ENCODE data around the gene TMEM39A. TPM values are rescaled to one million over a fixed set of nuclear protein-coding genes. Genes with fewer than 3 reads are reported as not detected.

TMEM39A gene
- total RNA-seq, 1 experiment from 2014 or later, result 46.8 TPM

DNA sequence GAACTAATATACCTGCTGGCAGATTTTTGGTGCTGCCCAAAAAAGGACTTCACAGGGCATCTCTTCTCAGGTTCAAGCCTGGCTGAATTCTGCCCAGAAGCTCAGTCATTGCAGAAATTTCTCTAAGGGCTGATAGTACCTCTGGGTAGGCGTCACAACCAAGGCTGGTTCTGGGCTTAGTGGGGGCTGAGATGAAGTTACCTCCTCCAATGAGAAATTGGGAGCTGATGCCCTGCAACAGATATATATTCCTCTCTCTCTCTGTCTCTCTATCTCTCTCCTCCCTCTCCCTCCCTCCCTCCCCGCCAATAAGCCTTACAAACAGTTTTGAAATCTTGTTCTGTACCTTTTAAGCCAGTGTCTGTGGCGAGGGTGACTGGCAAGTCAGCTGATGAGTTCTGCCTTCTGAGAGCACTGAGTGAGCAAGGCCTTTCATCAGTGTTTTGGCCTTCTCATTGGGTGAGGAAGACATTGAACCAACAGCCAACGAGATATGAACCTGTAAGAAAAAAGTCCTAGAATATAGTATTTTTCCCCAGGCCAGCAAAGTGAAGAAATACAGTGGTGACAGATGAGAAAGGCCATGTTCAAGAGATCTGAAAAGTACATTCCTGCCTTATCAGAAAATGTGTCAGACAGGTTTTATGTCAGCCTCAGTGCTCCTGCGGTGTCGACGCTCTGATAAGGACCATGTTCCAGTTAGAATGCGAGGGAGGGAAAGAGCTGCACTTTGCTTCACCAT lies 45.5 kb downstream of the TMEM39A start:
- no peak for DNase-seq
- no peaks in the 10 kb centered on the region for H3F3A ChIP-seq (ENCODE audit: insufficient read depth, low read depth)
- H3K4me2 ChIP-seq, result no peak overlapping the region
- H2AFZ ChIP-seq, result no peak overlapping the region
- ChIA-PET POLR2A (ENCODE audit: unreplicated experiment) (no interaction called here), CTCF (no interaction called here)
- H3K27ac ChIP-seq, result no peak overlapping the region
- no peaks in the 10 kb centered on the region for H4K20me1 ChIP-seq (ENCODE audit: insufficient read depth)
- BruUV-seq (replicated peaks), result no TSS peak
- no peaks in the 10 kb centered on the region for H3K9me2 ChIP-seq (ENCODE audit: insufficient read depth)
- no peaks in the 10 kb centered on the region for H3K27me3 ChIP-seq (ENCODE audit: insufficient read depth, low read depth)
- H3K4me1 ChIP-seq (replicated peaks; ENCODE audit: insufficient read depth), result no peaks in the 10 kb centered on the region
- no peak overlapping the region for H3K4me3 ChIP-seq
- H3K9me3 ChIP-seq (ENCODE audit: insufficient read depth, low read depth), result no peaks in the 10 kb centered on the region
- intact Hi-C loops (cut with micrococcal nuclease; ENCODE audit: unreplicated experiment), result no loop called here
- TF ChIP-seq, protein P1, sequence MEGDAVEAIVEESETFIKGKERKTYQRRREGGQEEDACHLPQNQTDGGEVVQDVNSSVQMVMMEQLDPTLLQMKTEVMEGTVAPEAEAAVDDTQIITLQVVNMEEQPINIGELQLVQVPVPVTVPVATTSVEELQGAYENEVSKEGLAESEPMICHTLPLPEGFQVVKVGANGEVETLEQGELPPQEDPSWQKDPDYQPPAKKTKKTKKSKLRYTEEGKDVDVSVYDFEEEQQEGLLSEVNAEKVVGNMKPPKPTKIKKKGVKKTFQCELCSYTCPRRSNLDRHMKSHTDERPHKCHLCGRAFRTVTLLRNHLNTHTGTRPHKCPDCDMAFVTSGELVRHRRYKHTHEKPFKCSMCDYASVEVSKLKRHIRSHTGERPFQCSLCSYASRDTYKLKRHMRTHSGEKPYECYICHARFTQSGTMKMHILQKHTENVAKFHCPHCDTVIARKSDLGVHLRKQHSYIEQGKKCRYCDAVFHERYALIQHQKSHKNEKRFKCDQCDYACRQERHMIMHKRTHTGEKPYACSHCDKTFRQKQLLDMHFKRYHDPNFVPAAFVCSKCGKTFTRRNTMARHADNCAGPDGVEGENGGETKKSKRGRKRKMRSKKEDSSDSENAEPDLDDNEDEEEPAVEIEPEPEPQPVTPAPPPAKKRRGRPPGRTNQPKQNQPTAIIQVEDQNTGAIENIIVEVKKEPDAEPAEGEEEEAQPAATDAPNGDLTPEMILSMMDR (conservative IDR thresholded peaks at IDR 0.05), result no peak
- TF ChIP-seq EZH2 (IDR thresholded peaks at IDR 0.05; ENCODE audit: low read depth), result no peak
- no peaks in the 10 kb centered on the region for H3K79me2 ChIP-seq (ENCODE audit: low read depth)
- H3K36me3 ChIP-seq (ENCODE audit: low read depth), result no peaks in the 10 kb centered on the region

DNA sequence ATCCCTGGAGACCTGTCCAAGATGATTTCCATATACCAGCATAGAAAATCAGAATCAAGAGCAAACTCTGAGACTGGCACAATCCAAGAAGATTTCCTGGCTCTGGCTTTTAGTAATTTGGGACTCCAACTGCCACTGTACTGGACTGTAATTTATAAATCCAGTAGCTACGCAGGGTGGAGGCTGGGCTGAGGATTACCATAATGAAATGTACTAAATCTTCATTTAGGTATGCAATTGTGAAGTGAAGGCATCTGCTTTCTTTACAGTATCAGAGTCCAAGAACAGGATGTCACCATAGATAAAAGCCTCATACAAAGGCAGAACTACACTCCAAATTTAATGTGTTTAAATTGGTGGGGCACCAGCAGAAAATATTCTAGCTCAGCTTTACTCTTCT lies 46.5 kb downstream of the TMEM39A start:
- no peak for DNase-seq
- H3K4me1 ChIP-seq (replicated peaks; ENCODE audit: insufficient read depth), result no peaks in the 10 kb centered on the region
- H3F3A ChIP-seq (ENCODE audit: insufficient read depth, low read depth), result no peaks in the 10 kb centered on the region
- H3K79me2 ChIP-seq (ENCODE audit: low read depth), result no peaks in the 10 kb centered on the region
- TF ChIP-seq, protein P1 (conservative IDR thresholded peaks at IDR 0.05), result no peak
- TF ChIP-seq EZH2 (IDR thresholded peaks at IDR 0.05; ENCODE audit: low read depth), result no peak
- H3K9me3 ChIP-seq (ENCODE audit: insufficient read depth, low read depth), result no peaks in the 10 kb centered on the region
- no peak overlapping the region for H2AFZ ChIP-seq
- intact Hi-C loops (cut with micrococcal nuclease; ENCODE audit: unreplicated experiment), result no loop called here
- CTCF ChIA-PET, result no interaction called here
- H4K20me1 ChIP-seq (ENCODE audit: insufficient read depth), result no peaks in the 10 kb centered on the region
- no peak overlapping the region for H3K27ac ChIP-seq
- no peak overlapping the region for H3K4me2 ChIP-seq
- H3K9me2 ChIP-seq (ENCODE audit: insufficient read depth), result no peaks in the 10 kb centered on the region
- POLR2A ChIA-PET (ENCODE audit: unreplicated experiment), result no interaction called here
- no peaks in the 10 kb centered on the region for H3K27me3 ChIP-seq (ENCODE audit: insufficient read depth, low read depth)
- H3K36me3 ChIP-seq (ENCODE audit: low read depth), result no peaks in the 10 kb centered on the region
- BruUV-seq (replicated peaks), result no TSS peak
- H3K4me3 ChIP-seq, result no peak overlapping the region

DNA sequence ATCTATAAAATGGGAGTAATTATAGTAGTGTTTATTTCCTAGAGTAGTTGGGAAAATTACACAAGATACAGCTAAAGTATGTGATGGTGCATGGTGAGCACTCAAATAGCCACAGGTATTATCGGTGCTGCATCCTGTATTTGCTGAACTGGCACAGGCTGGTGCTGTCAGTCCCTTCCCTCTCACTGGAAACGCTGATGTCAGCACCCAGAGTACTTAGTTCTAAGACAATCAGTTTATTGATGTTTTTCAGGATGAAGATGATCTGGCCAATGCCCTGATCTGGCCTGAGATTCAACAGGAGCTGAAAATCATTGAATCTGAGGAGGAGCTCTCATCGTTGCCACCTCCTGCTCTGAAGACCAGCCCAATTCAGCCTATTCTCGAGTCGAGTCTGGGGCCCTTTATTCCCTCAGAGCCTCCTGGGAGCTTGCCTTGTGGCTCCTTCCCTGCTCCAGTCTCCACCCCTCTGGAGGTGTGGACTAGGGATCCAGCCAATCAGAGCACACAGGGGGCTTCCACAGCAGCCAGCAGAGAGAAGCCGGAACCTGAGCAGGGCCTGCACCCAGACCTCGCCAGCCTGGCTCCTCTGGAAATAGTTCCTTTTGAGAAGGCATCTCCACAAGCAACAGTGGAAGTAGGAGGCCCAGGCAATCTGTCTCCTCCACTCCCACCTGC lies 49.7 kb downstream of the TMEM39A start:
- BruUV-seq (replicated peaks), result no TSS peak
- Histone ChIP-seq H3K27me3 (ENCODE audit: insufficient read depth, low read depth) (no peaks in the 10 kb centered on the region), H3K4me2 (no peak overlapping the region), H3K27ac (no peak overlapping the region), H3K4me1 (replicated peaks; ENCODE audit: insufficient read depth) (no peaks in the 10 kb centered on the region), H3F3A (ENCODE audit: insufficient read depth, low read depth) (no peaks in the 10 kb centered on the region), H3K4me3 (no peak overlapping the region), H3K9me2 (ENCODE audit: insufficient read depth) (no peaks in the 10 kb centered on the region), H3K79me2 (ENCODE audit: low read depth) (no peaks in the 10 kb centered on the region), H3K9me3 (ENCODE audit: insufficient read depth, low read depth) (no peaks in the 10 kb centered on the region), H3K36me3 (ENCODE audit: low read depth) (no peaks in the 10 kb centered on the region), H2AFZ (no peak overlapping the region), H4K20me1 (ENCODE audit: insufficient read depth) (no peaks in the 10 kb centered on the region)
- DNase-seq, result no peak
- ChIA-PET CTCF (interaction anchor here (0.6 kb wide), 1 partner anchor 22 kb away, joined by 6 read pairs; no protein-coding TSS in a partner anchor), POLR2A (ENCODE audit: unreplicated experiment) (no interaction called here)
- TF ChIP-seq, protein P1 (conservative IDR thresholded peaks at IDR 0.05), result no peak
- no peak for TF ChIP-seq EZH2 (IDR thresholded peaks at IDR 0.05; ENCODE audit: low read depth)
- intact Hi-C loops (cut with micrococcal nuclease; ENCODE audit: unreplicated experiment), result no loop called here

Data from PC-9 (cell line).